H1 (cell line): ENCODE measurements around the gene CBL. TPM values are rescaled to one million over a fixed set of nuclear protein-coding genes. Genes with fewer than 3 reads are reported as not detected.

Experiments
- CTCF ChIA-PET: fragments of 300-600 bp; sonication (Branson Sonifier 250); formaldehyde crosslinking; loops from one replicate; lab custom pipeline; 2021; ENCODE audit not compliant: partially characterized antibody; lab: Charles Lee
- POLR2A ChIA-PET: fragments of 300-600 bp; sonication (Branson Sonifier 250); formaldehyde crosslinking; loops from one replicate; lab custom pipeline; 2021; ENCODE audit warnings: inconsistent platforms; ENCODE audit not compliant: partially characterized antibody; lab: Charles Lee
- DNase-seq, 2 experiments: peaks; one replicate each; pipeline versions ENCODE4 v3.0.0 to v3.0.0-alpha.2; 2010 to 2022; ENCODE audit warnings: low spot score in 2 of 2, low read depth in 1 of 2, mixed read lengths in 1 of 2
- FAIRE-seq: peaks from 2 replicates; lab custom pipeline; 2011; peaks lifted over from hg19 to GRCh38; lab: Jason Lieb, UNC
- H2AFZ ChIP-seq: 2 replicates; pipeline ENCODE4 v1.8.1; 2012; ENCODE audit warnings: low read length, inconsistent platforms
- H2AK5ac ChIP-seq: 2 replicates; pipeline ENCODE4 v1.6.1; 2013; ENCODE audit warnings: low read depth, low read length
- H2BK120ac ChIP-seq: replicated peaks from 2 replicates; pipeline ENCODE3; 2013; ENCODE audit warnings: low read depth, low read length, inconsistent platforms
- H2BK12ac ChIP-seq: 2 replicates; pipeline ENCODE4 v1.6.1; 2013; ENCODE audit warnings: low read depth, low read length
- H2BK15ac ChIP-seq: 2 replicates; pipeline ENCODE4 v1.6.1; 2013; ENCODE audit warnings: low read length
- H2BK20ac ChIP-seq: 2 replicates; pipeline ENCODE4 v1.6.1; 2013; ENCODE audit warnings: low read length
- H2BK5ac ChIP-seq: 2 replicates; pipeline ENCODE4 v1.6.1; 2013; ENCODE audit warnings: low read depth, low read length
- H3K14ac ChIP-seq: 2 replicates; pipeline ENCODE4 v1.6.1; 2013; ENCODE audit warnings: inconsistent platforms; ENCODE audit not compliant: insufficient read length
- H3K18ac ChIP-seq: 2 replicates; pipeline ENCODE4 v1.6.1; 2013; ENCODE audit warnings: low read length; ENCODE audit errors: extremely low read depth
- H3K23ac ChIP-seq: 2 replicates; pipeline ENCODE4 v1.6.1; 2013; ENCODE audit warnings: inconsistent platforms; ENCODE audit not compliant: insufficient read length
- H3K23me2 ChIP-seq: 2 replicates; pipeline ENCODE4 v1.6.1; 2013; ENCODE audit warnings: low read depth, low read length
- H3K27ac ChIP-seq: 2 replicates; pipeline ENCODE4 v1.6.1; 2011; ENCODE audit warnings: low read depth, low read length, inconsistent platforms
- H3K27me3 ChIP-seq, 4 experiments: replicated peaks in 1 of 4; 1 replicate in 1 of 4; 2 replicates in 3 of 4; pipeline versions ENCODE4 v1.6.1 to v1.8.1; 2011 to 2013; ENCODE audit warnings: low read length in 3 of 4, mild to moderate bottlenecking in 3 of 4, inconsistent platforms in 2 of 4, mixed read lengths in 2 of 4, moderate library complexity in 1 of 4; ENCODE audit not compliant: control insufficient read depth in 3 of 4, insufficient read depth in 3 of 4; ENCODE audit errors: extremely low read depth in 1 of 4
- H3K36me3 ChIP-seq, 4 experiments: 2 replicates each; pipeline versions ENCODE4 v1.6.1 to v1.8.1; 2011 to 2013; ENCODE audit warnings: mild to moderate bottlenecking in 4 of 4, low read length in 3 of 4, moderate library complexity in 2 of 4, control low read depth in 1 of 4, inconsistent platforms in 1 of 4; ENCODE audit not compliant: insufficient read depth in 4 of 4, control insufficient read depth in 2 of 4
- H3K4ac ChIP-seq: replicated peaks from 2 replicates; pipeline ENCODE3; 2013; ENCODE audit warnings: low read length, low read depth, mixed read lengths, inconsistent platforms; ENCODE audit not compliant: insufficient read length
- H3K4me1 ChIP-seq, 4 experiments: replicated peaks in 1 of 4; 1 replicate in 1 of 4; 2 replicates in 3 of 4; pipeline versions ENCODE4 v1.6.1 to v1.8.1; 2011 to 2013; ENCODE audit warnings: low read length in 3 of 4, inconsistent platforms in 2 of 4, mixed read lengths in 1 of 4; ENCODE audit not compliant: insufficient read depth in 4 of 4, control insufficient read depth in 3 of 4
- H3K4me2 ChIP-seq, 2 experiments: 2 replicates each; pipeline versions ENCODE4 v1.6.1 to v1.8.1; 2011 to 2013; ENCODE audit warnings: low read depth in 2 of 2, low read length in 2 of 2, control low read depth in 1 of 2, inconsistent platforms in 1 of 2, mild to moderate bottlenecking in 1 of 2; ENCODE audit not compliant: insufficient read depth in 1 of 2
- H3K4me3 ChIP-seq, 4 experiments: fragments of 200-600, 300-600 bp in 1 of 4; sonication (generic), shearing (Covaris generic), sonication (Bioruptor Twin) in 1 of 4; 2 replicates each; pipeline versions ENCODE4 v1.5.1 to v1.8.1; 2011 to 2016; ENCODE audit warnings: low read length in 4 of 4, low read depth in 3 of 4, control low read depth in 2 of 4, inconsistent platforms in 2 of 4, mild to moderate bottlenecking in 2 of 4, mixed read lengths in 1 of 4, moderate library complexity in 1 of 4; ENCODE audit not compliant: insufficient read depth in 2 of 4; ENCODE audit errors: extremely low read depth in 1 of 4
- H3K56ac ChIP-seq: replicated peaks from 2 replicates; pipeline ENCODE3; 2013; ENCODE audit warnings: low read depth, mild to moderate bottlenecking, mixed read lengths, low read length, inconsistent platforms; ENCODE audit not compliant: insufficient read length
- H3K79me1 ChIP-seq: 2 replicates; pipeline ENCODE4 v1.6.1; 2013; ENCODE audit warnings: low read depth, low read length, control low read depth
- H3K79me2 ChIP-seq, 2 experiments: 2 replicates each; pipeline versions ENCODE4 v1.6.1 to v1.8.1; 2012 to 2013; ENCODE audit warnings: low read length in 2 of 2, mild to moderate bottlenecking in 2 of 2, inconsistent platforms in 1 of 2; ENCODE audit not compliant: insufficient read depth in 2 of 2, control insufficient read depth in 1 of 2
- H3K9ac ChIP-seq, 4 experiments: replicated peaks in 1 of 4; 1 replicate in 1 of 4; 2 replicates in 3 of 4; pipeline versions ENCODE4 v1.6.1 to v1.8.1; 2011 to 2013; ENCODE audit warnings: low read depth in 3 of 4, low read length in 3 of 4, control low read depth in 2 of 4, mild to moderate bottlenecking in 2 of 4, moderate library complexity in 2 of 4, inconsistent platforms in 1 of 4; ENCODE audit errors: extremely low read depth in 1 of 4
- H3K9me3 ChIP-seq, 2 experiments: 2 replicates each; pipeline versions ENCODE4 v1.6.1 to v1.8.1; 2012 to 2013; ENCODE audit warnings: mild to moderate bottlenecking in 2 of 2, moderate library complexity in 2 of 2, control low read depth in 1 of 2, inconsistent platforms in 1 of 2, low read depth in 1 of 2, low read length in 1 of 2, mixed read lengths in 1 of 2; ENCODE audit not compliant: insufficient read depth in 2 of 2
- H4K20me1 ChIP-seq, 2 experiments: replicated peaks in 1 of 2; 2 replicates each; pipeline versions ENCODE3 to v1.8.1; 2011 to 2013; ENCODE audit warnings: inconsistent platforms in 2 of 2, low read length in 2 of 2, mild to moderate bottlenecking in 1 of 2; ENCODE audit not compliant: insufficient read depth in 2 of 2, control insufficient read depth in 1 of 2
- H4K5ac ChIP-seq: 2 replicates; pipeline ENCODE4 v1.6.1; 2013; ENCODE audit warnings: low read length, low read depth, mixed read lengths, inconsistent platforms; ENCODE audit not compliant: insufficient read length
- H4K8ac ChIP-seq: 2 replicates; pipeline ENCODE4 v1.8.0; 2013; ENCODE audit warnings: mild to moderate bottlenecking, moderate library complexity, low read length, inconsistent platforms; ENCODE audit not compliant: insufficient read depth; ENCODE audit errors: extremely low read depth
- H4K91ac ChIP-seq: replicated peaks from 2 replicates; pipeline ENCODE3; 2013; ENCODE audit warnings: low read length, mixed read lengths, inconsistent platforms; ENCODE audit not compliant: insufficient read length
- CHD2 ChIP-seq: IDR thresholded peaks from 2 replicates; pipeline ENCODE4 v1.6.1; 2012; ENCODE audit warnings: low read length, improper control_type of control experiment
- TAF1 ChIP-seq: IDR thresholded peaks from 2 replicates; pipeline ENCODE4 v1.6.1; 2011; ENCODE audit warnings: mild to moderate bottlenecking, low read depth, low read length
- WGBS, 2 experiments: shearing (Covaris generic) in 1 of 2; methylation state at CpG; one replicate each; pipeline versions ENCODE4 v1.1.6 to v1.1.7; 2013 to 2015; ENCODE audit warnings: low lambda C conversion rate in 2 of 2, mixed read lengths in 2 of 2, inconsistent platforms in 1 of 2, low coverage in 1 of 2, missing lambda C conversion rate in 1 of 2; ENCODE audit not compliant: insufficient replicate concordance in 2 of 2, insufficient coverage in 1 of 2, insufficient read length in 1 of 2; ENCODE audit errors: extremely low coverage in 1 of 2, missing lambda C conversion rate in 1 of 2; 5-methylcytosine and 5-hydroxymethylcytosine counted together
- polyA plus RNA-seq, 7 experiments: library from polyadenylated mRNA; depleted of rRNA in 3 of 7; stranded (reverse) in 5 of 7; unstranded in 2 of 7; fragments of >200 nt in 5 of 7; fragments of 200-250 nt in 2 of 7; gene quantifications; 1 replicate in 5 of 7; 2 replicates in 1 of 7; 4 replicates in 1 of 7; pipeline versions ENCODE4 v1.2.1 to v1.2.3, GENCODE V29; 2011 to 2013; ENCODE audit warnings: missing spikeins in 2 of 7, mixed read lengths in 2 of 7
- total RNA-seq: library from RNA; stranded (reverse); fragmentation: NEBNext Ultra II Directional; extraction: Animal tissue kit (Norgen Biotek cat#: 25700); gene quantifications from 2 replicates; pipeline ENCODE4 v1.2.1, GENCODE V29; 2021

Gene CBL
- total and polyA plus RNA-seq, 2 of the 8 experiments (the other 6 are each of a cell fraction or from before 2014, with no cell fraction given), result 23.1 to 57.8 TPM

GRCh38 chr11:119254239-119254638 lies 48.1 kb downstream of the CBL start:
- Histone ChIP-seq H3K56ac (no peak overlapping the region), H2BK5ac (no peak overlapping the region), H3K4ac (no peak overlapping the region), H3K14ac (no peak overlapping the region), H3K4me2 (no peak overlapping the region), H3K79me1 (peaks cover 3% of the 10 kb centered on the region), H3K9ac (no peak overlapping the region), H3K79me2 (peaks cover 0 to 56% of the 10 kb centered on the region in 2 experiments; a peak in 2 of 4 replicates), H2BK20ac (no peak overlapping the region), H4K5ac (no peak overlapping the region), H4K91ac (no peak overlapping the region), H2BK12ac (no peak overlapping the region), H4K8ac (no peak overlapping the region), H3K27ac (no peak overlapping the region), H3K36me3 (peaks cover 0 to 6% (median 0%) of the 10 kb centered on the region in 4 experiments; a peak in 1 of 8 replicates), H3K23ac (no peak overlapping the region), H3K18ac (no peak overlapping the region), H3K23me2 (no peaks in the 10 kb centered on the region), H3K27me3 (no peaks in the 10 kb centered on the region), H2AK5ac (no peak overlapping the region), H2BK120ac (no peak overlapping the region), H3K9me3 (no peaks in the 10 kb centered on the region), H2BK15ac (no peak overlapping the region), H4K20me1 (peaks cover 6 to 8% of the 10 kb centered on the region in 2 experiments), H3K4me1 (peaks cover 0 to 3% (median 0%) of the 10 kb centered on the region in 4 experiments; a peak in 3 of 7 replicates), H3K4me3 (no peak overlapping the region), H2AFZ (no peak overlapping the region)
- ChIA-PET POLR2A (no interaction called here), CTCF (no interaction called here)
- FAIRE-seq (no peak), DNase-seq (no peak)
- no peak for TF ChIP-seq CHD2
- no peak for TF ChIP-seq TAF1
- 98% methylated on average over 5 of the region's 5 CpGs; no CpG with 5 or more reads in 1 of the 2 experiments for WGBS, 2 experiments
